Gastrocnemius medialis (tissue), 4 donors: Measurements from ENCODE around the gene SPTBN5.

ENCODE experiments used
- CTCF ChIP-seq, 5 experiments: fragments of 450-650 bp in 3 of 5; fragments of 200-600 bp in 2 of 5; sonication (generic) in 2 of 5; IDR thresholded peaks in 4 of 5; conservative IDR thresholded peaks in 1 of 5; 1 replicate in 4 of 5; 2 replicates in 1 of 5; pipeline ENCODE4 v1.5.1; 2016 to 2019; ENCODE audit warnings: antibody characterized with exemption in 5 of 5, mild to moderate bottlenecking in 3 of 5, moderate library complexity in 3 of 5
- POLR2A ChIP-seq, 2 donors: fragments of 450-650 bp; IDR thresholded peaks; one replicate each; pipeline ENCODE4 v1.6.1; 2017; ENCODE audit warnings: antibody characterized with exemption in 2 of 2, mild to moderate bottlenecking in 2 of 2, moderate library complexity in 2 of 2

GRCh38 chr15:41871175-41871905, 22.5 kb downstream of the SPTBN5 start:
- TF ChIP-seq CTCF (IDR thresholded peaks at IDR 0.05 in 4 of 5, conservative IDR thresholded peaks at IDR 0.05 in 1 of 5) (no peak), POLR2A (IDR thresholded peaks at IDR 0.05) (no peak)
